BJ (cell line): ENCODE results near the gene F8. TPM values are rescaled to one million over a fixed set of nuclear protein-coding genes. Genes with fewer than 3 reads are reported as not detected.
"Not testable (repeated sequence)": the region's sequence is repeated elsewhere in the genome, so short reads cannot be mapped to it uniquely, and the experiment has no call there.

Source experiments
- CTCF ChIA-PET: fragments of 350-600 bp; formaldehyde crosslinking; extraction: SDS; loops from one replicate; lab custom pipeline; 2021; ENCODE audit warnings: antibody characterized with exemption, inconsistent platforms; lab: Yijun Ruan, JAX
- POLR2A ChIA-PET: fragments of 300-600 bp; sonication (Branson Sonifier 250); formaldehyde crosslinking; extraction: SDS; loops from one replicate; lab custom pipeline; 2021; ENCODE audit warnings: antibody characterized with exemption; lab: Charles Lee
- DNase-seq: peaks from one replicate; pipeline ENCODE4 v3.0.0-alpha.2; 2011; ENCODE audit warnings: low read depth
- H3K27me3 ChIP-seq: 2 replicates; pipeline ENCODE4 v1.6.0; 2011; ENCODE audit warnings: low read length; ENCODE audit not compliant: control insufficient read depth, insufficient read depth
- H3K36me3 ChIP-seq: 2 replicates; pipeline ENCODE4 v1.5.1; 2011; ENCODE audit warnings: low read length; ENCODE audit not compliant: control insufficient read depth, insufficient read depth
- H3K4me3 ChIP-seq: 2 replicates; pipeline ENCODE4 v1.5.1; 2011; ENCODE audit warnings: low read depth, mild to moderate bottlenecking, control low read depth, low read length
- CTCF ChIP-seq: IDR thresholded peaks from 2 replicates; pipeline ENCODE4 v1.5.1; 2011; ENCODE audit warnings: low read depth, mild to moderate bottlenecking, control low read depth, inconsistent platforms, low read length, moderate library complexity; ENCODE audit not compliant: insufficient read depth
- polyA plus RNA-seq: library from polyadenylated mRNA; depleted of rRNA; stranded (reverse); fragments of >200 nt; gene quantifications from 2 replicates; pipeline ENCODE4 v1.2.3, GENCODE V29; 2011

F8 gene
- polyA plus RNA-seq, 1 experiment, result 2.7 TPM

- H3K4me3 ChIP-seq, DNase-seq, POLR2A ChIA-PET, H3K36me3 ChIP-seq, CTCF ChIA-PET, H3K27me3 ChIP-seq: not testable (repeated sequence)
Observed at GRCh38 chrX:154885057-154885456, 137.5 kb downstream of the F8 start.

GRCh38 chrX:154884069-154884468 lies 138.5 kb downstream of the F8 start:
- DNase-seq, H3K36me3 ChIP-seq, H3K4me3 ChIP-seq, H3K27me3 ChIP-seq, POLR2A ChIA-PET, CTCF ChIA-PET: not testable (repeated sequence)

GRCh38 chrX:154873329-154873728 lies 149.2 kb downstream of the F8 start:
- TF ChIP-seq CTCF, result no peak
- CTCF ChIA-PET, result no interaction called here
- no peak overlapping the region for H3K4me3 ChIP-seq
- no peaks in the 10 kb centered on the region for H3K27me3 ChIP-seq
- H3K36me3 ChIP-seq, result no peaks in the 10 kb centered on the region
- no peak for DNase-seq
- POLR2A ChIA-PET, result no interaction called here

- CTCF ChIA-PET, DNase-seq, H3K4me3 ChIP-seq, H3K27me3 ChIP-seq, H3K36me3 ChIP-seq, POLR2A ChIA-PET: not testable (repeated sequence)
Observed at GRCh38 chrX:154868522-154868921, 154.0 kb downstream of the F8 start.

GRCh38 chrX:154855256-154855655 lies 167.3 kb downstream of the F8 start:
- DNase-seq, result no peak
- H3K36me3 ChIP-seq, result no peaks in the 10 kb centered on the region
- H3K27me3 ChIP-seq, result no peaks in the 10 kb centered on the region
- no peak for TF ChIP-seq CTCF
- CTCF ChIA-PET, result no interaction called here
- POLR2A ChIA-PET, result no interaction called here
- H3K4me3 ChIP-seq, result no peak overlapping the region

GRCh38 chrX:154850957-154851611 lies 171.4 kb downstream of the F8 start:
- no peak for TF ChIP-seq CTCF
- no peaks in the 10 kb centered on the region for H3K36me3 ChIP-seq
- no peak for DNase-seq
- ChIA-PET POLR2A (no interaction called here), CTCF (no interaction called here)
- H3K27me3 ChIP-seq, result no peaks in the 10 kb centered on the region
- H3K4me3 ChIP-seq, result no peak overlapping the region

GRCh38 chrX:154840856-154841255 lies 181.7 kb downstream of the F8 start:
- CTCF ChIA-PET, result interaction anchor here (0.8 to 1.3 kb wide), 4 partner anchors 12 to 110 kb away, joined by 3 to 5 read pairs (median 4); no protein-coding TSS in a partner anchor
- peak; percentile 40 for TF ChIP-seq CTCF
- DNase-seq, result peak; percentile 16
- Histone ChIP-seq H3K4me3 (no peak overlapping the region), H3K36me3 (no peaks in the 10 kb centered on the region), H3K27me3 (no peaks in the 10 kb centered on the region)
- POLR2A ChIA-PET, result no interaction called here
